ENCODE data around the gene ALAS2. TPM values are rescaled to one million over a fixed set of nuclear protein-coding genes. Genes with fewer than 3 reads are reported as not detected.

The ALAS2 gene
- total and polyA plus RNA-seq, 4 donors = 0.10 to 111 (median 1.5) TPM

GRCh38 chrX:54994668-54995351, 36.0 kb downstream of the ALAS2 start:
- Histone ChIP-seq H3K36me3 (ENCODE audit: control insufficient read depth in 4 of 4, insufficient read depth in 4 of 4, low read length in 4 of 4) (no peaks in the 10 kb centered on the region), H3K4me1 (ENCODE audit: control insufficient read depth in 5 of 5, insufficient read depth in 5 of 5, low read length in 5 of 5) (peaks cover 0 to 6% (median 0%) of the 10 kb centered on the region in 5 donors), H3K9ac (ENCODE audit: insufficient read depth in 1 of 2, low read length in 2 of 2) (no peak overlapping the region), H3K27me3 (ENCODE audit: control insufficient read depth in 3 of 3, insufficient read depth in 3 of 3, low read length in 2 of 3) (peaks cover 2 to 12% (median 3%) of the 10 kb centered on the region in 3 donors), H3K27ac (ENCODE audit: low read depth in 1 of 2, low read length in 1 of 2) (no peak overlapping the region), H3K9me3 (ENCODE audit: control insufficient read depth in 4 of 4, insufficient read depth in 3 of 4, low read length in 3 of 4) (peaks cover 0 to 3% (median 0%) of the 10 kb centered on the region in 4 donors), H3K4me3 (no peak overlapping the region)
- DNase-seq (no peak), ATAC-seq (ENCODE audit: insufficient read depth, low FRiP score) (no peak)
- TF ChIP-seq, protein P1, sequence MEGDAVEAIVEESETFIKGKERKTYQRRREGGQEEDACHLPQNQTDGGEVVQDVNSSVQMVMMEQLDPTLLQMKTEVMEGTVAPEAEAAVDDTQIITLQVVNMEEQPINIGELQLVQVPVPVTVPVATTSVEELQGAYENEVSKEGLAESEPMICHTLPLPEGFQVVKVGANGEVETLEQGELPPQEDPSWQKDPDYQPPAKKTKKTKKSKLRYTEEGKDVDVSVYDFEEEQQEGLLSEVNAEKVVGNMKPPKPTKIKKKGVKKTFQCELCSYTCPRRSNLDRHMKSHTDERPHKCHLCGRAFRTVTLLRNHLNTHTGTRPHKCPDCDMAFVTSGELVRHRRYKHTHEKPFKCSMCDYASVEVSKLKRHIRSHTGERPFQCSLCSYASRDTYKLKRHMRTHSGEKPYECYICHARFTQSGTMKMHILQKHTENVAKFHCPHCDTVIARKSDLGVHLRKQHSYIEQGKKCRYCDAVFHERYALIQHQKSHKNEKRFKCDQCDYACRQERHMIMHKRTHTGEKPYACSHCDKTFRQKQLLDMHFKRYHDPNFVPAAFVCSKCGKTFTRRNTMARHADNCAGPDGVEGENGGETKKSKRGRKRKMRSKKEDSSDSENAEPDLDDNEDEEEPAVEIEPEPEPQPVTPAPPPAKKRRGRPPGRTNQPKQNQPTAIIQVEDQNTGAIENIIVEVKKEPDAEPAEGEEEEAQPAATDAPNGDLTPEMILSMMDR (IDR thresholded peaks at IDR 0.05; ENCODE audit: control extremely low read depth, extremely low read depth) = no peak
- 64 to 87% methylated on average over 6 of the region's 6 CpGs for WGBS, 2 donors

- ATAC-seq (ENCODE audit: insufficient read depth, low FRiP score) (no peak), DNase-seq (no peak)
- Histone ChIP-seq H3K27ac (ENCODE audit: low read depth in 1 of 2, low read length in 1 of 2) (no peak within 1 kb of the TSS), H3K4me3 (no peak within 1 kb of the TSS), H3K36me3 (ENCODE audit: control insufficient read depth in 4 of 4, insufficient read depth in 4 of 4, low read length in 4 of 4) (no peaks in the 10 kb centered on the region), H3K9ac (ENCODE audit: insufficient read depth in 1 of 2, low read length in 2 of 2) (no peak within 1 kb of the TSS), H3K9me3 (ENCODE audit: control insufficient read depth in 4 of 4, insufficient read depth in 3 of 4, low read length in 3 of 4) (peaks cover 0 to 3% (median 0%) of the 10 kb centered on the region in 4 donors), H3K4me1 (ENCODE audit: control insufficient read depth in 5 of 5, insufficient read depth in 5 of 5, low read length in 5 of 5) (peaks cover 0 to 4% (median 0%) of the 10 kb centered on the region in 5 donors), H3K27me3 (ENCODE audit: control insufficient read depth in 3 of 3, insufficient read depth in 3 of 3, low read length in 2 of 3) (peaks cover 2 to 12% (median 3%) of the 10 kb centered on the region in 3 donors)
- WGBS, 2 donors = 82 to 100% methylated on average over 2 of the region's 2 CpGs
- TF ChIP-seq, protein P1 (IDR thresholded peaks at IDR 0.05; ENCODE audit: control extremely low read depth, extremely low read depth) = no peak
These were observed 36.7 kb downstream of the ALAS2 start, which contains the start of gene PFKFB1 for GRCh38 chrX:54994099-54994498. Gene PFKFB1, minus strand, starts transcription at chrX:54994188. Its CDS starts 181 bp downstream, at chrX:54994007.

GRCh38 chrX:54992911-54993622, 37.7 kb downstream of the ALAS2 start:
- 88 to 100% methylated on average over 1 of the region's 1 CpG for WGBS, 2 donors
- H3K27me3 ChIP-seq (ENCODE audit: control insufficient read depth in 3 of 3, insufficient read depth in 3 of 3, low read length in 2 of 3) = peaks cover 2 to 10% (median 3%) of the 10 kb centered on the region in 3 donors
- no peak overlapping the region for H3K9ac ChIP-seq (ENCODE audit: insufficient read depth in 1 of 2, low read length in 2 of 2)
- peaks cover 0 to 3% (median 0%) of the 10 kb centered on the region in 4 donors for H3K9me3 ChIP-seq (ENCODE audit: control insufficient read depth in 4 of 4, insufficient read depth in 3 of 4, low read length in 3 of 4)
- TF ChIP-seq, protein P1 (IDR thresholded peaks at IDR 0.05; ENCODE audit: control extremely low read depth, extremely low read depth) = no peak
- no peak for DNase-seq
- no peak overlapping the region for H3K4me3 ChIP-seq
- no peaks in the 10 kb centered on the region for H3K36me3 ChIP-seq (ENCODE audit: control insufficient read depth in 4 of 4, insufficient read depth in 4 of 4, low read length in 4 of 4)
- ATAC-seq (ENCODE audit: insufficient read depth, low FRiP score) = no peak
- H3K4me1 ChIP-seq (ENCODE audit: control insufficient read depth in 5 of 5, insufficient read depth in 5 of 5, low read length in 5 of 5) = no peaks in the 10 kb centered on the region
- no peak overlapping the region for H3K27ac ChIP-seq (ENCODE audit: low read depth in 1 of 2, low read length in 1 of 2)
